Limb (tissue), 2 donors: Measurements from ENCODE around the gene NAE1.
"Not testable (repeated sequence)": the region's sequence is repeated elsewhere in the genome, so short reads cannot be mapped to it uniquely, and the experiment has no call there.

Source experiments
- DNase-seq, 2 donors: peaks; one replicate each; pipeline ENCODE4 v3.0.0-alpha.2; 2016; ENCODE audit errors: extremely low spot score in 2 of 2

Gene NAE1

DNA sequence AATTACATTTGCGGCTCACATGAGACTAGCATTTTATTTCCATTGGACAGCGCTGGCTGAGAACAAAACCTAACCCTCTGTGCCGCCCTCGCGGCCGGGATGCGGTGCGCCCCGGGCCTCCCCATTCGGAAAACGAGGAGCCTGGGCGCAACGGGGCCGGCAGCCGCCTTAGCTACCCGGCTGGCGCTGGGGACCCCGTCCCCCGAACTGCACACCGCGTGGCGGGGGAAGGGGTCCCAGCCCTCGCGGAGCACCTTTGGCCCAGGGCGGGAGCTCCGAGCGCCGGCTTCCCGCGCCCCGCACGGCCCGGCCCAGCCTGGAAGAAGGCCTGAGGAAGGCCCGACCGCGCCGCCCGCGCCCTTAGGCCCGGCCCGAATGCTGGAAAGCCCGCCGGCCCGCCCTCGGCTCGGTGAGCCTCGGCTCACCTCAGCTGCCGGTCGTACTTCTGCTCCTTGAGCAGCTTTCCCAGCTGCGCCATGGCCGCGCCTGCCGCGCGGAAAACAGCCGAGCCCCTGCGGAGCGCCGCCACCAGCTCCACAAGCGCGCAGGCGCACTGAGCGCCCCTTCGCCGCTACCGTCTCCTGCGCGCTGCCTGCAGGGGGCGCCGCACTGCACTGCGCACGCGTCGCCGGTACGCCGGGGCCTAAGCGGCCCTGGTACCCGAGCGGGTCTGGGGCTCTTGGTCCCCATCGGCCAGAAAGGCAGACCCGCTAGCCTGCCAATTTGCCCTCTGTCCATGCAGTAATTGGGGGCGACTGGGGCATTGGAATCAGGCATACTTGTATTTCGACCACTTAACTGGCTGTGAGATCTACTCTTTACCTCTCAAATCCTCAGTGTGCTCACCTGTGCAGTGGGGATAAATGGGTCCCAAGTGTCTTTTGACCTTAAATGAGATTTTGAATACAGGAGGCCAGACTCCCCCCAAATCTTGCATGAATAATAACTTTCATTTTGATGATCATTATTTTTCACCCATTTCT lies at the start of gene NAE1:
NAE1 (minus strand) TSS at position 555 of the 983 bp plus-strand sequence; CDS start at position 478, 77 bp downstream.
- DNase-seq: peak; percentile 93 to 94

DNA sequence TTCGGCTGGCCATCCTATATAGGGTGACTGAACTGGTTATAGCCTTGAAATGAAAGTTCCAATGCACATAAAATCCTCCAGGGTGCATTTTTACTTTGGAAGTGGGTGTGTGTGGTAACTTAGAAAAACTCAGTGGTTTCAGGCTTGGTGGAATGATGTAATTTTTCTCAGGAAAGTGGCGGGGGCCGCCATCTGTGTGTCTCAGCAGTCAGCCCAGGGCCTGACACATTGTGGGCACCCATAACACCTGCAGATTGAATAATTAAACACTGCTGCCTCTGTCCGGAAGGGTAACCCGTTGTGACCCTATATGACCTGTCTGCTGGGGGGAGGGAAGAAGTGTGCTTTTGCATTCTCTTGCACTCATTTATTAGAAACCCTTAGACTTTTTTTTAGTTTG lies 47.3 kb upstream of the NAE1 start:
- DNase-seq: no peak

GRCh38 chr16:66874079-66874775 lies 43.5 kb upstream of the NAE1 start:
- DNase-seq: no peak

DNA sequence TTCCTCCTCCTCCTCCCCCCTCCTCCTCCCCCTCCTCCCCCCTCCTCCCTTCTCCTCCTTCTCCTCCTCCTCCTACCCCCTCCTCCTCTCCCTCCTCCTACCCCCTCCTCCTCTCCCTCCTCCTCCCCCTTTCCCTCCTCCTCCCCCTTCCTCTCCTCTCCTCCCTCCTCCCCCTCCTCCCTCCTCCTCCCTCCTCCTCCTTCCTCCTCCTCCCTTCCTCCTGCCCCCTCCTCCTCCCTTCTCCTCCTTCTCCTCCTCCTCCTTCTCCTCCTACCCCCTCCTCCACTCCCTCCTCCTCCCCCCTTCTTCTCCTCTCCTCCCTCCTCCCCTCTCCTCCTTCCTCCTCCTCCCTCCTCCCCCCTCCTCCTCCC lies 42.9 kb upstream of the NAE1 start:
- no peak for DNase-seq

GRCh38 chr16:66872943-66873684 lies 42.3 kb upstream of the NAE1 start:
- DNase-seq: peak; percentile 76 to 88

DNA sequence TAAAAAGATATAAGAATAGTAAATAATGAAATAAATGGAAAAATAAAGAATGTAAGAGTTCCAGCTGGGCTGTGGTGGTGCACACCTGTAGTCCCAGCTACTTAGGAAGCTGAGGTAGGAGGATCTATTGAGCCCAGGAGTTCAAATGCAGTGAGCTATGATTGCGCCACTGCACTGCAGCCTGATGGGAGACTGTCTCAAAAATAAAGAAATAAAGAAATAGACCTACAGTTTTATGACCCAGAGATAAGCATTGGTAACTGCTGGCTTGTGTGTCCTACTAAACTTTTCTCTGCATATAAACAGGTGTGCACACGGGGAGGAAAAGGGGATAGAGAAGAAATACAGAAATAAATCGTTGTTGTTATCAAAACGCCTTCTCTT lies 41.8 kb upstream of the NAE1 start:
- no peak for DNase-seq

- DNase-seq: no peak
Measured at GRCh38 chr16:66871840-66872239, 41.1 kb upstream of the NAE1 start.

DNA sequence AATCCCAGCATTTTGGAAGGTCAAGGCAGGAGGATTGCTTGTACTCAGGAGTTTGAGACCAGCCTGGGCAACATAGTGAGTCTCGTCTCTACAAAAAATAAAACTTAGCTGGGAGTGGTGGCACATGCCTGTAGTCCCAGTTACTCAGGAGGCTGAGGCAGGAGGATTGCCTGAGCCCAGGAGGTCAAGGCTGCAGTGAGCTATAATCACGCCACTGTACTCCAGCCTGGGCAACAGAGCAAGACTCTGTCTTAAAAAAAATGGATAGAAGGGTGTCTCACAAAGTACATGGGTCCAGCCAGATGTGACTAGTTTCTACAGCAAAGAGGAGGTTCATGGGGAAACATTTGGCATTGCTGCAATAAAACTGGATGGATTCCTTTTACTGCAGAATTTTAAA lies 40.6 kb upstream of the NAE1 start:
- DNase-seq: not testable (repeated sequence)

- DNase-seq: no peak
Measured at GRCh38 chr16:66869424-66869823, 38.6 kb upstream of the NAE1 start.

GRCh38 chr16:66863707-66864106 lies 32.9 kb upstream of the NAE1 start:
- no peak for DNase-seq

DNA sequence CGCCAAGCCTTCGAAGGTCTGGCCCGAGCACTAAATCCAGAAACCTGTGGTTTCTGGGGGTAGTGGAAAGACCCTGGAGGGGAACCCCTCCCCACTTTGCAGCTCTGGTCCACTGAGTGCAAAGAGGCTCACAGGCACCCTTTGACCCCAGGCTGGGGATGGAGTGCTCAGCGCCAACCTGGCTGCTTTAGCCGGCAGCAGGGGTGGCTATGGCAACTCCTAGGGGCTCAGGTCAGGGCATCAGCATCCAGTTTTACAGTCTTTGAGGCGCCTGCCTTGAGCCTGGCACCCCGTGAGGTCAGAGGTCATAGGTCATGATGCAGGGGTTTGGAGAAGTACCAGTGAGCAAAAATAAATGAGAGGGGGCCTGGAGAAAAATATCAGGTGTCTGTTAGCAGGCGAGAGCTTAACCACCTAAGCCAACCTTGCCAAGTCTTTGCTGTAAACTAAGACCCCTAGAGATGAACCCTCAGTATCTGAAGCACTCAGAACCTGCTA lies 31.3 kb upstream of the NAE1 start:
- DNase-seq: no peak

- no peak for DNase-seq
Measured at GRCh38 chr16:66859397-66860068, 28.8 kb upstream of the NAE1 start.

DNA sequence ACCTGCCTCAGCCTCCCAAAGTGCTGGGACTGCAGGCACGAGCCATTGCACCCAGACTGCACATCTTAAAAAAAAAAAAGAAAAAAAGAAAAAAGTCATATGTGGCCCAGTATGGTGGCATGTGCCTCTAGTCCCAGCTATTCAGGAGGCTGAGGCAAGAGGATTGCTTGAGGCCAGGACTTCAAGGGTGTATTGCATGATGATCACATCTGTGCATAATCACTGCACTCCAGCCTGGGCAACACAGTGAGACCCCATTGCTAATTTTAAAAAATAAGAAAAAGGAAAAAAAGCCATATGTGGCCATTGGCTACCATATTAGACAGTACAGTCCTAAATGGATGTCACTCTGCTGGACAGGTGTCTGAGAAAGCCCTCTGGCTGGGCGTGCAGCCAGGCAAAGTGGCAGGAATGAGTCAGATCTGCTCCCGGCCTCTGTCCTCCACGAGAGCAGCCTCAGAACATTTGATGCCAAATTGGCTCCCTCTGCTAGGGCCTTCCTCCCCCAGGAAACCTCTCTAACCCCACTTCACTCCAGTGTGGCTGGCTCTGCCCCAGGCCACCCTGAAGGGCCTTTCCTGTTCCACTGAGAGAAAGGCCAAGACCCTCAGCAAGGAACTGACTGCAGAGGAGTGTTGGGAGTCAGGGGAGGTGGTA lies 28.1 kb upstream of the NAE1 start:
- no peak for DNase-seq

GRCh38 chr16:66857437-66857836 lies 26.7 kb upstream of the NAE1 start:
- DNase-seq: no peak

GRCh38 chr16:66856801-66857200 lies 26.0 kb upstream of the NAE1 start:
- DNase-seq: no peak

DNA sequence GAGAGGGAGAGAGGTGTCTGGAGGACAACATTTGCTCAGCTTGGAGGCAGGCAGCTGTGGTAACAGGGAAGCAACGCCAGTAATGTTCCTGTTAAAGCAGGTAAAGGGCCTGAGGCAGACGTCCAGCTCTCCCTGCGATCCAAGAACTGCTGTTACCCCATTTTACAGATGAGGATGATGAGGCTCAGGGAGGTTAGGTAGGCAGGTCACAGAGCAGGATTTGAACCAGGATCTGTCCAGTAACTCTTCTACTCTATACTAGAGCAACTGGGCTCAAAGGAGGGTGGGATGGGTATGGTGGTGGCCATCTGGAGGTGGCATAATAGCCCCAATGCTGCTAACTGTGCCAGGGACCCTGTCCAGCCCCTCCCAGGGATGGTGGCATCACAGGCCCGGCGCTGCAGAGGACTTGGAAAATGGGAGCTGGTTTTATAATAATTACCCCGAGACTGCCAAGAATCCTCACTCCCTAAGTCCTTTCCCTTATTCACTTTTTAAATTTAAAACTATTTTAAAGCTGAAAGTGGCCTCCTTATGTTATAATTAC lies 25.5 kb upstream of the NAE1 start:
- DNase-seq: no peak

GRCh38 chr16:66853261-66854139 lies 22.7 kb upstream of the NAE1 start:
- DNase-seq: no peak

DNA sequence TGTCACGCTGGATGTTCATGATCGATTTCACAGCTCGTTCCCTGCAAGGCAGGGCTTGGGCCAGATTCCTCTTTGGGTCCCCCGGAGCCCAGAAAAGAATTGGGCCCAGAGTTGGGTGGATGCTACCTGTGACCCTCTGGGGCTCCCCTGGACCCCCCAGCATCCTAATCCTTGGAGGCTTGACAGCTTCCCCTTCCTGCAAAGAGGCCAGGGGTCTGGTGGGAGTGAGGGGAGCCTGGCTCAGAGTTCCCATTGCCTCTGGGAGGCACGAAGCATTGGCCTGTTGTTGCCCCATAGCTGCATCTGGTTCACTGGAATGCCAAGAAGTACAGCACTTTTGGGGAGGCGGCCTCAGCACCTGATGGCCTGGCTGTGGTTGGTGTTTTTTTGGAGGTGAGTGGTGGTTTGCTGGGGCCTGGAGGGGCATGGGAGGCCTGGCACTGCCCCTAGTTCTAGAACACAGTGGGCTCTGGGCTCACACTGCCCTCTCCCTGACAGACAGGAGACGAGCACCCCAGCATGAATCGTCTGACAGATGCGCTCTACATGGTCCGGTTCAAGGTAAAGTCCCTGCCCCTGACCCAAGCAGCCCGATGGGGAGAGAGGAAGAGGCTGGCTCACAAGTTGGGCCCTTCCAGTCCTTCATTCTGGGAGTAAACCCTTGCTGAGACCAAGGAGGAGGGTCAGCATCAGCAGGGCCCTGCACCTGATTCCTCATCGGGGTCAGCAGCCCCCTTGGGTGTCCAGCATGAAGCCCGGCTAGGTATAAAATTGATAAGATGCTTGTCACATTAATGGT lies 20.6 kb upstream of the NAE1 start:
- DNase-seq: no peak
